ENCODE measurements around the gene EMD.

EMD gene

GRCh38 chrX:154412468-154412867 is 33.4 kb downstream of the EMD start:
- DNase-seq: peak; percentile 39
- TF ChIP-seq EZH2 (optimal IDR thresholded peaks at IDR 0.05; ENCODE audit: low read depth, low read length) (no peak), EZH2phosphoT487 (IDR thresholded peaks at IDR 0.05; ENCODE audit: low read length) (no peak), CTCF (IDR thresholded peaks at IDR 0.05; ENCODE audit: low read length) (no peak)
- Histone ChIP-seq H3K27ac (ENCODE audit: low read length) (peak overlapping the region; percentile 69; the same call in 1 of the 2 replicates), H3K4me1 (ENCODE audit: low read length) (peaks cover 6% of the 10 kb centered on the region; the same call in 1 of the 2 replicates), H3K27me3 (replicated peaks; ENCODE audit: insufficient read depth, low read length) (no peaks in the 10 kb centered on the region), H3K79me2 (ENCODE audit: low read length) (peaks cover 12% of the 10 kb centered on the region; the same call in 1 of the 2 replicates), H3K9ac (ENCODE audit: low read length) (peak overlapping the region; percentile 80), H3F3A (ENCODE audit: insufficient read depth, low read length) (peaks cover 10% of the 10 kb centered on the region; the same call in 1 of the 2 replicates), H4K20me1 (ENCODE audit: insufficient read depth, low read length) (no peaks in the 10 kb centered on the region), H3K36me3 (replicated peaks; ENCODE audit: insufficient read depth, low read length) (no peaks in the 10 kb centered on the region), H3K4me2 (ENCODE audit: low read depth, low read length) (peak overlapping the region; percentile 91; the same call in 1 of the 2 replicates), H3K9me2 (replicated peaks; ENCODE audit: insufficient read depth, low read length) (no peaks in the 10 kb centered on the region), H3K9me3 (replicated peaks; ENCODE audit: insufficient read depth, low read length) (no peaks in the 10 kb centered on the region), H3K4me3 (ENCODE audit: low read length) (peak overlapping the region; percentile 76), H2AFZ (ENCODE audit: low read length) (peak overlapping the region; percentile 53)

GRCh38 chrX:154413142-154413541 is 34.0 kb downstream of the EMD start:
- no peak overlapping the region for H2AFZ ChIP-seq (ENCODE audit: low read length)
- H3F3A ChIP-seq (ENCODE audit: insufficient read depth, low read length): peaks cover 10% of the 10 kb centered on the region; the same call in 1 of the 2 replicates
- no peaks in the 10 kb centered on the region for H3K27me3 ChIP-seq (replicated peaks; ENCODE audit: insufficient read depth, low read length)
- no peak overlapping the region for H3K4me3 ChIP-seq (ENCODE audit: low read length)
- no peak for DNase-seq
- H3K36me3 ChIP-seq (replicated peaks; ENCODE audit: insufficient read depth, low read length): no peaks in the 10 kb centered on the region
- H4K20me1 ChIP-seq (ENCODE audit: insufficient read depth, low read length): no peaks in the 10 kb centered on the region
- H3K27ac ChIP-seq (ENCODE audit: low read length): peak overlapping the region; percentile 69; the same call in 1 of the 2 replicates
- peaks cover 6% of the 10 kb centered on the region; the same call in 1 of the 2 replicates for H3K4me1 ChIP-seq (ENCODE audit: low read length)
- H3K9ac ChIP-seq (ENCODE audit: low read length): no peak overlapping the region; the same call in 1 of the 2 replicates
- no peak for TF ChIP-seq EZH2 (optimal IDR thresholded peaks at IDR 0.05; ENCODE audit: low read depth, low read length)
- TF ChIP-seq EZH2phosphoT487 (IDR thresholded peaks at IDR 0.05; ENCODE audit: low read length): no peak
- no peak for TF ChIP-seq CTCF (IDR thresholded peaks at IDR 0.05; ENCODE audit: low read length)
- peaks cover 12% of the 10 kb centered on the region; the same call in 1 of the 2 replicates for H3K79me2 ChIP-seq (ENCODE audit: low read length)
- H3K9me3 ChIP-seq (replicated peaks; ENCODE audit: insufficient read depth, low read length): no peaks in the 10 kb centered on the region
- H3K9me2 ChIP-seq (replicated peaks; ENCODE audit: insufficient read depth, low read length): no peaks in the 10 kb centered on the region
- H3K4me2 ChIP-seq (ENCODE audit: low read depth, low read length): no peak overlapping the region

GRCh38 chrX:154417157-154417556 is 38.1 kb downstream of the EMD start:
- DNase-seq: no peak
- Histone ChIP-seq H3K4me3 (ENCODE audit: low read length) (no peak overlapping the region), H3K9me2 (replicated peaks; ENCODE audit: insufficient read depth, low read length) (no peaks in the 10 kb centered on the region), H4K20me1 (ENCODE audit: insufficient read depth, low read length) (no peaks in the 10 kb centered on the region), H2AFZ (ENCODE audit: low read length) (no peak overlapping the region), H3F3A (ENCODE audit: insufficient read depth, low read length) (peaks cover 3% of the 10 kb centered on the region; the same call in 1 of the 2 replicates), H3K36me3 (replicated peaks; ENCODE audit: insufficient read depth, low read length) (no peaks in the 10 kb centered on the region), H3K9me3 (replicated peaks; ENCODE audit: insufficient read depth, low read length) (no peaks in the 10 kb centered on the region), H3K27ac (ENCODE audit: low read length) (no peak overlapping the region), H3K27me3 (replicated peaks; ENCODE audit: insufficient read depth, low read length) (no peaks in the 10 kb centered on the region), H3K4me2 (ENCODE audit: low read depth, low read length) (no peak overlapping the region), H3K9ac (ENCODE audit: low read length) (no peak overlapping the region), H3K79me2 (ENCODE audit: low read length) (peaks cover 2% of the 10 kb centered on the region; the same call in 1 of the 2 replicates), H3K4me1 (ENCODE audit: low read length) (peaks cover 6% of the 10 kb centered on the region; the same call in 1 of the 2 replicates)
- TF ChIP-seq EZH2phosphoT487 (IDR thresholded peaks at IDR 0.05; ENCODE audit: low read length) (no peak), EZH2 (optimal IDR thresholded peaks at IDR 0.05; ENCODE audit: low read depth, low read length) (no peak), CTCF (IDR thresholded peaks at IDR 0.05; ENCODE audit: low read length) (no peak)

Data from MM.1S (cell line).